HG03439 (cell line): ENCODE data around the gene SIGLEC6.

Experiments used
- ATAC-seq: cut with Tn5 transposase; IDR thresholded peaks from one replicate; pipeline ENCODE4 v1.9.1; 2021; ENCODE audit warnings: mild to moderate bottlenecking, moderate library complexity; ENCODE audit not compliant: unreplicated experiment

Gene SIGLEC6

DNA sequence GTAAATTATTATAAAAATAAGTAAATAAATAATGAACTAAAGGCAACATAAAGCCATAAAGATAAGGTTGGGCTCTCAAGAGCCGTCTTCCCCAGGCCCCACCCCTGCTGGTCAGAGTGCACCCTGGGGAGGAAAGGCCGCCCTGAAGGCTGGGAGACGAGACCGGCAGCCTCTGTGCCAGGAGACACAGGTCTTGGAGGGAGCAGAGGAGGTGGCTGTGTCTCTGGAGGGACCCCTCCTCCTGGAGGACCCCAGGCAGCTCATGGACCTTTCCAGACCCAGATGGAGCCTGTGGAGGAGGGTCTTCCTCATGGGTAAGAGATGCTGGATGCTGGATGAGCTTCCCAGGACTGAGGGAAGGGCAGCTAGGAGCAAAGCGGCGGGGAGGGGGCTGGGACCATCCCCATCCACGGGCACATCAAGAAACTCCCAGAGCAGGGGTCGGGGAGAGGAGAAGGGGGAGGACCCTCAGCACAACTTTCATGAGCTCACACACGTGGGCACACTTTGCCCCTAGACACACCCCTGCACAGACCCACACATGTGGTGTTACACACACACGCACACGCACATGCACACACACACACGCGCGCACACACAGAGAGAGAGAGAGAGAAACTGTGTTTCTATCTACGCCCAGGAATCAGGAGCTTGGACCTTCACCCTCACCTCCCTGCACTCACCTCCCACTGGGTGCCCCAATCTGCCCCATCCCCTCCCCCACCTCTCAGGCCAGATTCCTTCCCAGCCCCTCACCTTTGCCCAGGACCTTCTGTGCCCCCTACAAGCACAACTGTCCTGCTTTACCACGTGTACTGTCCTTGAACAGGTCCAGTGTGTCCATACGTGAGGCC is 52.9 kb downstream of the SIGLEC6 start, which contains the start of gene CEACAM18:
CEACAM18 (plus strand) TSS at position 159 of the 854 bp plus-strand sequence.
- ATAC-seq, result no peak

DNA sequence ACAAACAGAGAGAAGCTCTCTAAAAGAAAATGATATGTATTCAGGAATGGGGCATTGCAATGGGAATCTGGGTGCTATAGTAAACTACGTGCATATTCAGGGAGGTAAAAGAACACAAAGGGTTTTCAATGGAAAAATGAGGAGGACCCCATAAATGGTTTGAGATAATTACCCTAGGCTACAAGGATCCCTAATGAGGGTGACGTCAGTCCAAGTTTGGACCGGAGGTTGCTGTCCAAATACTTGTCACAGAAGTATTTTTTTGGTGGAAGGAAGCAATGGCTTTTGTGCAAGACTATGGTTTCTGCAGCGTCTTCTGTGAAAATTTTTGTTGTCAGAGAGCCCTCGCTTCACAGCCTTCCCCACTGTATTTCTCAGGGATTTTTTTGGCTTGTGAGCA is 54.1 kb downstream of the SIGLEC6 start:
- ATAC-seq, result no peak

DNA sequence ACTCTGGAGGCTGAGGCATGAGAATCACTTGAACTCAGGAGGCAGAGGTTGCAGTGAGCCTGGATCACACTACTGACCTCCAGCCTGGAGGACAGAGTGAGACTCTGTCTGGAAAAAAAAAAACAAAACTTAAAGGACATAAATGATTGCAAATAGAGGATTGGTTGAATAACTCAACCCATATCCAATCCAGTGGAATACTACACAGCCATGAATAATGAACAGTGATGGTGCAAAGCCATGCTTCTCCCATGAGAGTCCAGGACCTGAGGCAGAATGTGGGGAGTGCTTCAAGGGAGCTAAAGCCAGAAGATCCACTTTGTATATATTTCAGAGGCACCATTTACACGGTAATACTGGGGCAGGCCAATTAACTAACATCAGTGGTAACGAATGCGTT is 55.3 kb downstream of the SIGLEC6 start:
- ATAC-seq, result no peak

DNA sequence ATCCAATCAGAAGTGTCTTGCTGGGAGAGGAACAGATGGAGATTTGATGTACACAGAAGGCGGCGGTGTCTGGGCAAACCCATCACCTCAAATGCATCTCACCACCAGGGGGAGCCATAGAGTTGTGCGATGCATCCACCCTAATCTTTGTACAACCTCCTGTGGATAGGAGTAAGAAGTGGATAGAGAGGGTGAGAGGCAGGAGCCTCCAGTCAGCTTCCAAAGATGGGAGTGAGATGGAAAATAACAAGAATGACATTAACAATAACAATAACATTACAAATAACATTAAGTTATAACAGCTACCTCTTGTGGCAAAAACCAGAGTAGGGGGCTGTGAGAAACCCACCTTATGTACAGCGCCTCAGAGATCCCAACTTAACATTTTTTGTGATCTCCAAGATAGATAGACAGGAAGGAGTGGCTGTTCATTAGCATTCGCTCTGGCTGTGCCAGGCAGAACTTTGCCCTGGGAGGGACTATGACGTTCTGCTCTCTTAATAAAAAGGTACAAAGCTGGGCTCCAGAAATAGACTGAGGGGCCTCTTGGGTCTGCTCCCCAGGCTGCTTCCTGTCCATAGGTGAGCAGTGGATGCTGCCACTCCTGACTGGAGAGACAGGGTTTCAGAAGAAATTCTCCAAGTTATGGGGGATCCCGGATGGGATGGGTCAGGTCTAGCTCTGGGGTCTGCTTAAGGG is 58.3 kb downstream of the SIGLEC6 start:
- no peak for ATAC-seq

DNA sequence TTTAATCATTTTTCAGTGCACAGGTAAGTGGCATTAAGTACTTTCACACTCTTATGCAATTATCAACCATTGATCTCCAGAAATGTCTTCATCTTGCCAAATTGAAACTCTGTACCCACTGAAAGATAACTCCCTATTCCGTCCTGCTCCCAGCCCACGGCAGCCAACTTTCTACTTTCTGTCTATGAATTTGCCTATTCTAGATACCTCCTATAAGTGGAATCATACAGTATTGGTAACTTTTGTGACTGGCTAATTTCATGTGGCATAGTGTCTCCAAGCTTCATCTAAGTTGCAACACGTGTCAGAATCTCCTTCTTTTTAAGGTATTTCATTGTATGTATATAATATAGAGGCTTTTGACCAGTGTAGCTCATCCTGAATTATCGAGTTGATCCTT is 58.9 kb downstream of the SIGLEC6 start:
- no peak for ATAC-seq

DNA sequence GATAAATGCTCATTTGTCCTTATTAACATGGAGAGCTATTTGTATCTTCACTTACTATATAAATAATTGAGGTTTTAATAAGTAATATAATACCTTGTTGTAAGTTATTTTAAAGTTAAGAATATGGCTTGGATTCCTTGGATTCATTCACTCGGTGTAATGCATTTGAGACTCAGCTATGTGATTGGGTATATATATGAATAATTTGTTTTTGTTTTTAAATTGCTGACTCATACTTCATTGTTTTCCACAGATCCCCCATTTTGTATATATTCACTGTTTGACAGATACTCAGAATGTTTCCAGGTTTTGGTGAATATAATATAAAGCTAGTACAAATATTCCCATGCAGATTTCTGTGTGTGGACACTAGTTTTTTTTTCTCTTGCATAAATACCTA is 59.9 kb downstream of the SIGLEC6 start:
- ATAC-seq, result no peak

DNA sequence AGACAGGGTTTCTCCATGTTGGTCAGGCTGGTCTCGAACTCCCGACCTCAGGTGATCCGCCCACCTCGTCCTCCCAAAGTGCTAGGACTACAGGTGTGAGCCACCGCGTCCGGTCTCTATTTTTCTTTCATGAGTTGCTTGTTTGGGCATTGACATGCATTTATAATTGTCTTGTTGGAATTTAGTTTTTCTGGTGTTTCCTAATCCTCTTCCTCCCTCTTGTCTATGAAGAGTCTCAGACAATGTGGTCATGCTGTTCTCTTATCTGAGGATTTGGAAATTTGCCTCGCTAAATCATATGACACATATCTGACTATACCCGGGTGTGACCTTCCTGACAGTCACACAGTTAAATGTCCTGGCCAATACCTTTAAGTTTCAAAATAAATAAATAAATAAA is 60.5 kb downstream of the SIGLEC6 start:
- no peak for ATAC-seq

DNA sequence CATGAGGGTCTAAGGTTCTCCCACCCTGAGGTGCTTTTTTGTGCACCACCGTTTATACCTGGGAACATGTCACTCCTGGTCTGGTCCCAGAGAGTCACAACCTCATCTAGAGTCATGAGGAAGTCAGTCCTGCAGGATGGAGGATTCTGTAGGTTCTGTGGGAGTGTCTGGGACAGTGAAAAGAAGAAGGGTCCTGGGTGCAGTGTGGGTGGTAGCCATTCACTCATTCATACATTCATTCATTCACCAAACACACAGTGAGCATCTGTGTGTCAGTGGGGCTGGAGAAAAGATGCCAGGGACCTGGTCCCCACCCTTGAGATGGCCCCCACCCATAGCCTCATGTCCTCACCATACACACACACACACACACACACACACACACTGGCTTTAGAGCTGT is 61.8 kb downstream of the SIGLEC6 start:
- ATAC-seq, result no peak

DNA sequence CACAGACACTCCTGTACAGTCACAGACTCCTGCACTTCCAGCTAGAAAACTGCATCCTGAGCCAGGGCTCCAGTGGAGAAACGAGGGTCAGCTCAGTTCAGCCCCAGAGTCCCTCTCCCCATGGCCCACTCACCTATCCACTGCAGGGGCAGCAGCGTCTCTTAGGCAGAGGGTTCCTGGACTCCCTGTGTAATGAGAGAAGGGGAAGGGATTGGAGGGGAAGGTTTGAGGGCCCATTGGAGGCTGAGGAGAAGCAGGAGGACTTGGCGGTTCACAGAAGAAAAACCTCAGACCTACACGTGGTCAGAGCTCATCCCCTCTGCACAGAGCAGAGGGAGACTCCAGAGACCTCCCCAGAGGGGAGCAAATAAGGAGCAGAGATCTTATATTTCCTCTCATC is 62.3 kb downstream of the SIGLEC6 start:
- no peak for ATAC-seq

DNA sequence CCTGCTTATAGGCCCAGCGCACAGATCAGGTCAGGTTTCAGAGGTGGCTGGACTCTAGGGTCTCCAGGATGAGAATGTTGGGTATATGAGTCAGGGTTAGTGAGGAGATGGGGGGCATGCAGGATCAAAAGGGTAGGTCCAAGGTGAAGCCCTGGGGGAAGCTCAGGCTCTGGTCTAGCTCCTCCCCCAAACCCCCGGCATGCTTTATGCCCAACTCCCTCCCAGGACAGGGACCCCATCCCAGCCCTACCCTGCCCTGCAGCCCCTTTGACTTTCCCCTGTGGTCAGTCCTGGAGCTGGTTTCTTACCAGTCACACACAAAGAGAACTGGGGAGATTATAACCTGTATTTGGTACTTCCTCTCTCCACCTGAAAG is 62.9 kb downstream of the SIGLEC6 start:
- ATAC-seq, result no peak

DNA sequence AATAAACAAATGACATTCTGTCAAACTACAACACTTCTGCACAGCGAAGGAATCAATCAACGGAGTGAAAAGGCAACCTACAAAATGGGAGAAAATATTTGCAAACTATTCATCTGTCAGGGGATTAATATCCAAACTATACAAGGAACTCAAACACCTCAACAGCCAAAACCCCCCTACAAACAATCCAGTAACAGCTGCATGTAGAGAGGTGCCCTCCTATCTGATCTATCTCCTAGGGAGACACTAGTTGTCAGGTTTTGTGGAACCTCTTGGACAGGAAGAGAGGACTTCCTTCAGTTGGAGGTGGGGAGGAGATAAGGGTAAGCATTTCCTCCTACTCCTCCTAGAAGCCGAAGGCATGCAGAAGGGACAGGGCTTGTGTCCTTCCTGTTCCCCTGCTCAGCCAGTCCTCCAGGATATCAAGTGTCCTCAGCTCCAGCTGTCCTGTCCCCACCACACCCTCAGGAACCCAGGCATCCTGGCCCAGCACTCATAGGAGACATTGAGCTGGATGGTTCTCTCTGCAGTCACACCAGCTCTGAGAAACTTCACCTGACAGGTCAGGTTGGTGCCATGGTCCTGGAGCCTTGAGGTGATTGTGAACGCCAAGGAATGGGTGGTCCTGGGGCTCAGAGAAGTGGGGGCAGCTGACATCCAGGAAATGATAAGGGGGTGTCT is 63.5 kb downstream of the SIGLEC6 start:
- ATAC-seq, result no peak
